Activated CD4-positive, CD25-positive, alpha-beta regulatory T cell treated with anti-CD3 and anti-CD28 coated beads, Interleukin-2, amount 50 U/mL, for 24 hours (primary cell): ENCODE data around the gene GRM8.
A peak's percentile ranks its signal among the peaks of the same experiment; 100 is the strongest.

Experiments used
- ATAC-seq, 2 donors: fragments of 150-1000 bp; cut with Tn5 transposase; one replicate each; pipeline ENCODE4 v1.10.0; 2021; ENCODE audit warnings: mild to moderate bottlenecking in 1 of 2, moderate library complexity in 1 of 2

Gene GRM8

DNA sequence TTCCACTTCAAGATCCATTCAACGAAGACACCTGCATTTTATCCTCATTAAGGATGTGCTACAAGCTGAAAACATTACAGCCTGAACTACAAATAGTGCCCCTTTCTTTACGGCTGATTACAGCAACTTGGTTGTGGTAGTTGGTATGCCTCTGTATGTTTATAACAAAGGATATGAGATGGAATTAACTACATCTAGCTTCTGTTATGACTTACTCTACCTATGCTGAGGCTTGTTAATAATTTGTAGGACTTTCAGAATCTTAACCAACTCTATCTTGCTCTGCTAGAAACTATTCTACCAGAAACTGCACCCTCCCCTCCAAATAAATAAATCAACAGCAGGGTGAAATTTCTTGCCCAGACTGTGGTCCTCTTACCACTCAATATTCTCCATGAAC lies 448.1 kb downstream of the GRM8 start:
- ATAC-seq, result no peak

DNA sequence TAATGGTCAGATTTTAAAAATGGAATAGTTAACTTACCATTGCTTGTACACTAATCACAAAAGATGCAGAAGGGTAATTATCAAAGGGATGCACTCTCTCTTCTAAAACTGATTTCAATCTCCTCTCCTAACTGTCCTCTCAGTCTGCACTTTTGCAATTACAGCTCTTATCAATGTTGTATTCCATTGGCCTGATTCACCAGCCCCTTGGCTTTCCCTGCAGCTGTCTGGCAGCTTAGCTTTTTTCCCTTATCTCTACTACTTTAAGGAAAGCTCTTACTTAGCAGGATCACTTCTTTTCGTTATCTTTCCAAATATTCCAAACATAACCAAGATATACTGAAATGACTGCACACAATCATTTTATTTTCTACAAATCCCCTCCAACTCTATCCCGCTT lies 448.8 kb downstream of the GRM8 start:
- ATAC-seq, result no peak

DNA sequence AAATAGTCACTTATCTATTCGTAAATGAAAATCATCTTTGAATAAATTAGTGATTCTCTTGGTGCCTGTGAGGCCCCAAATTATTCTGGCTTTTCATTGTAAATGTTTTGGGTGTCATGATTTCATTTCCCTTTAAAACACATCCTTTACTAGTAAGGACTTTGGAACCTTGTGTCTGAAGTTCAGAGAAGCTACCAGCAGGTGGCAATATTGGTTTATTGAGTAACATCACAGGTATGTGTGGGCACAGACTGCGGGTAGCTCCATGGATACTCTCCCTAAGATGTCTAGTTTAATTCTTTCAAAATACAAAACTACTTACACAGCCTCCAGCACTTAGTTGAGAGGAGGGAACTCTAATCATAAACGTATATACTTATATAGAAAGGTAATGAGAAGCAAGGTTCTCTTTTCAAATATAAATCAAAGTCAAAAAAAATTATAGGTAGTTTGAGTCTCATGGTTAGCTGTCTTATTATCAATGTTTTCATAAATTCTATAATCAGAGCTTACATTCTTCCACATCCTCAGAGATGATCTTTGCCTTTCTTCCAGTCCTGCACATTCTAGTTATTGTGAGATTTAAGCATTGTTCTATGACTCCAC lies 449.6 kb downstream of the GRM8 start:
- no peak for ATAC-seq

DNA sequence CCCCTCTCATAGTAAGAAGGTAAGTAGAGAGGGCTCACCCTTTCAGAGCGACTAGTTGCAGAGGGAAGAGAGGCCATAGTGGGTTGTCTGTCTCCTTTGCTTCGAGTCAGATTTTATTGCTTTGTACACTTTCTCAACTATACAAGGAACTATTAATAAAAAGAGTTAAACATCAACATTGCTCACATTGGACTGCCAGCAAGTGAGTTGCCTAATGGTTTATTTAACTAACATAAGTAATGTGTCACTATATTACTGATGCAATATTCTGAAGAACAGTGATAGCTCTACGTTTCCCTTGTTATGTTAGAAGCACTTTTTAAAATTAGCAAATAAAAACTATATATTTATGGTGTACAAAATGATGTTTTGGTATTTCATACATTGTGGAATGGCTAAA lies 451.0 kb downstream of the GRM8 start:
- ATAC-seq, result no peak

DNA sequence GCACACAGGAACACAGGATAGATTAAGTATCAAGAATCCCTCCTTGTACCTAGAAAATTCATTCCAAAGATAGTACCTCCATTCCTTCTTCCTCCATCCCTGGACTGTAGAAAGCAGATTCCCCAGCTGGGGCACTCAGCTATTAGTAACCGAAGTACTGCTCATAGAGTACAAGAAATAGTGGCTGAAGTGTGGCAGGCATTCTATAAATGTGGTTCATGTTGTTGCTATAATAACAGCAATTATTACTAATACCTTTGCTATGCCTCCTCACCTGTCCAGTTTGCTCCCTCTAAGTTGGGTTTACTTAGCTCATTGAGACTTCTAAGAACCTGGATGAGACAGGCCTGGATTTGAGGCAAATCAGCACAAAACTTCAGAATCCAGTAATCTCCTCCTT lies 453.2 kb downstream of the GRM8 start:
- no peak for ATAC-seq

DNA sequence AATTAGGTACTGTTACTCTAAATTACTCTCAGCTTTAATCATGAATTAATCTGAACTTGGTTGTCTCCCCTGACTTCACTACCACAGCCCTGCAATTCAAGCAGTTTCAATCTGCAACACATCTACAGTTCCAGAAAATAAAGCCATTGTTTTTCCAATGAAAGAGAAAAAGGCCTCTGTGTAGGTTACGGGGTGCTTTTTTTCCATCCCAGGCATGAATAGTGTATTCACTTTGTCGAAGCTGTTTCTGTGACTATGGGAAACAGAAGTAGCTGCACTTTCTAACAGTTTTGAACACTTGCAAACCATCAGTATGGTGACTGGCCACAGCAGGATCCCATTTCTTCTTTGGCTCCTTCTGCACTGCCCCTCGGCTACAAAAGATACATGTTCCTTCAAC lies 460.2 kb downstream of the GRM8 start:
- no peak for ATAC-seq

DNA sequence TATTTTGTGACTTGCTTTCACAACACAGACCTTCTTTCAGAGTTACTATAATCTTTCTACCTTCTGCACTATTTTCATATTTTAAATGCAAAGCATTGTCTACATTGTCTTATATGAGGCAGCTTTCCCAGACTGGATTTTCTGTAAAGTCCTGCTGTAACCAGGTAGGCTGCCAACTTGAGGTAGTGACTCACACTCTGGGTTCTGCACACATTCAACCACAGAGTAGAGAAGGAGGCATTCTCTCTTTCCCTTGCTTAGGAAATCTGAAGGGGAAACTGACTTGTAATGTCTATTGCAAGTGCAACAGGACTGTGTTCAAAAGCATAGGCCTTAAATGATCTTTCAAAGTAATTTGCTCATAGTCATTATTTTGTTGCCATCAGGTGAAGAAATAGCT lies 461.4 kb downstream of the GRM8 start:
- ATAC-seq, result no peak

DNA sequence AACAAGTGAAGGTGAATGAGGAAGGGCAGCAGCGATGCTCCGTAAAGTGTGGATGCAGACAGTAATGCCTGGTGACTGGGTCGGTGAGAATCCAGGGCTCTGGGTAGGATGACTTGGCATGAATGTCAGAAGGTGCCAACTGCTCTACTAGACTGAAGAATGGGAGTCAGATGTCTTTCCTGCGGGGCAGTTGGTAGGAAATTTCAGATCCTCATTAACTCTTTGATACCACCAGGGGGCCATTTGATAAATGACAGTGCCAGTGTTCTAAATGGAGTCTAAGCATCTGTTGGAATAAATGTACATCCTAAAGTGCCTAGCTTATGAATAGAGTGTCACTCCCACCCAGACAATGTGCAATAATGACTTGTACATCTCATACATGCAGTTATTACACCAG lies 462.0 kb downstream of the GRM8 start:
- no peak for ATAC-seq

DNA sequence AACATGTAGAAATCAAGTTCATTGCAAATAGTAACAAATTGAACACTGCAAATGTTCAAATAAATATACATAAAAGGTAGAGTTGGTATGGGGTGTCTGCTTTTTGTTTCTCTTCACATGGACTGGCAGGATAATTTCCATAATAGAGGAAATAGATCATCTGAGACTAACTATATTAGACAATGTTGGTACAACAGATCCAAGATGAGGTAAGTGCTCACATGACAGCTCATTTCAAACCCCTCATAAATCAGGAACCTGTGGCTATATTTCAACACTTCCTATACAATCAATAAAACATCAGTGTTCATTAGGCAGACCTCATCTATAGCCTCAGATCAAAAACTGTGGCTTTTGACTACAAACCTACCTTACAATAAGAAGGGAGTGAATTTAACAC lies 469.1 kb downstream of the GRM8 start:
- ATAC-seq, result no peak

DNA sequence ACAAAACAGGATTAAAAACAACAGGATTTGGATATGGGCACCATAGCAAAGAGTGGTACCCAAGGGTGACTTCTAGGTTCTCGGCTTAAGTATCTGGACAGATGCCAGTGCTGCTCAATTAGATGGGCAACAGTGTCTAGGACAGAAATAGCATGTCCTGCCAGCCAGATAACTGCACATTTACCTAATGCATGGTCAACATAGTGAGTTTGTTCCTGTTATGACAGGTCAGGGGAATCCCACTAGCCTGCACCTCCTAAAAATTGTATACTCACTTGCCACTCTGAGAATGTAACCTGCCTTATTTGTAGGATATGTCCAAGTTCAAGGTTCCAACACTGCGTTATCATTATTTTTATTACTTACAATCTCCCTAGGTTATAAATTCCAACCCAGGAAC lies 471.7 kb downstream of the GRM8 start:
- no peak for ATAC-seq

DNA sequence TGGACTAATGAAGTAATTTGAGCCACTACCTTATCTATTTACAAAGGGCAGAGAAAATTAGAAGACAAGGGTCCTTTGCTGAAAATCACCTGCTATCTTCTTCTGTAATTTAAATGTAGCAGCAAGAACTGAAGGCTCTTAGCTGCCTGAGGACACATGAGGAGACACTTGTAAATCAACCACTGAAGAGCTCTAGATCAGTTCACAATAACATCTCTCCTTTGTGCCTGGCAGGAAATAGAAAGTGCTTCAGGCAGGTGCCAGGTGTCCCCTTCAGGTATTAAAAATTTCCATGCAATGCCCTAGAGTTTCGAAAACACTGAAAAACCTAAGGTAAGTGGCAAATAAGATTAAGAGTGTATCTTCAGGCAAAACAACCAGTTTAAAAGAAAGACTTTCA lies 474.6 kb downstream of the GRM8 start:
- ATAC-seq, result no peak

DNA sequence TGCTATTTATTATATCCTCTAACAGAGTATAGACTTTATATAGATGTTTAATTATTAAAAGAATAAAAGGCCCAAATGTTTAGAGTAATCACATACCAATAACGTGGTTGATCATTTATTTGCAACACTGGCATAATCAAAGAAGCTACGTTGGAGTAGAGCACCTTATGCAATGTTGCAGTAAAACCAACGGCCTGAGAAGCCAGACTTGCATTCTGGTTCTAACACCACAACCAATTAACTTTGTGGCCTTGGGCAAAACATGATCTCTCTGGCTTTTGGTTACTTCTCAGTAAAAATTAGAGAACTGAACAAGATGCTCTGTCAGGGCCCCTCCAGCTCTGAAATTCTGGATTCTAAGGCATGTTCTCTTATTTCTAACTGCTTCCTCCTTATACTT lies 476.2 kb downstream of the GRM8 start:
- ATAC-seq, result no peak

DNA sequence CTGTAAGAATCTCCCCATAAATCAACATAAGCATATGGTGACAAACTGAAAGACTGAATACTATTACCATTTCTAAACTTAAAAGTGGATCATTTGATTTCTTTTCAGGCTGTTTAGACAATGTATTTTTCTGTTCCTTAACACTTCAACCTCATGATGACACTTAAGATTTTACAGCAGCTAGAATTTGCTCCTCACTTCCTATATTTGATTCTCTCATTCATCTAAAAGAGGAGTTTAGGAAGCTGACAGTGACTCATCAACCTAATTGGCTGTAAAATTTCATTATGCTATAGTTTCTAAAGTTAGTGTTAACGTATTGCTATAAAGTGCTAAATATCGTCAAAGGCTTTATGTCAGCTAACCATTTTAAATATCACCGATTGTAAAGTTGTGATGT lies 478.7 kb downstream of the GRM8 start:
- no peak for ATAC-seq

DNA sequence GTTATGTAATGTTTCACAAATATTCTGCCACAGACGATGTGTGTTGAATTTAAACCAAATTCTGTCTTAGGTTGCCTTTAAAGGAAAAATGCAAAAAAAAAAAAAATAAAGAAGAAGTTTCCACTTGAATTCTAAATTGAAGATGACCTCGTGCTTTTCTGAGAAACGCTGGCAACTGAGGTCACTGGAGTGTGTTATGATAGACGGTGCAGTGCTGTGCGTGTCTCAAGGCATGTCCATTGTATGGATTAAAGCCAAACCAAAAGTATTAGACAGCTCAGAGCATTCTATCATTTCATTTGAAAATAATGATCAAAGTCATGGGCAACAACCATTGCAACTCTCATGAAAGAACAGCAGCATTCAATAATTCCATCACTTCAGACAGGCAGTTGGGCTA lies 483.9 kb downstream of the GRM8 start:
- ATAC-seq, result no peak

DNA sequence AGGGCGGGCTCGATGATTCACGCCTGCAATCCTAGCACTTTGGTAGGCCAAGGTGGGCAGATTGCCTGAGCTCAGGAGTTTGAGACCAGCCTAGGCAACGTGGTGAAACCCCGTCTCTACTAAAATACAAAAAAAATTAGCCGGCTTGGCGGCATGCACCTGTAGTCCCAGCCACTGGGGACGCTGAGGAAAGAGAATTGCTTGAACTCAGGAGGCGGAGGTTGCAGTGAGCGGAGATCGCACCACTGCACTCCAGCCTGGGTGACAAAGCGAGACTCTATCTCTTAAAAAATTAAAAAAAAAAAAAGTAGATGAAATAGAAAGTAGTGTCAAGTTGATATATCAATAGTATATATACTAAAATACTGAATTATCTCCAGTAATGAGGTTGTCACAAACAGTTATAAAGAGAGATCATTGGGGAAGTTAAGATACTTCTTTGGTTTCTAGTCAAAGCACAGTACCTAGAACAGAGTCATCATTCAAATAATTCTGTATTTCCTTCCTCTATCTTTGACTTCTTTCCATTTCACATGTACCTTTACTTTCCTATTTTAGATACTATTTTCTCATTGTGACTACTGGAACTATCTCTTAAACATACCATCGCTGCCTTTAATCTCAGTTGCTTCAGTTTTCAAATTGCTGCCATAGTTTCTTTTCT lies 491.7 kb downstream of the GRM8 start:
- ATAC-seq, result no peak

DNA sequence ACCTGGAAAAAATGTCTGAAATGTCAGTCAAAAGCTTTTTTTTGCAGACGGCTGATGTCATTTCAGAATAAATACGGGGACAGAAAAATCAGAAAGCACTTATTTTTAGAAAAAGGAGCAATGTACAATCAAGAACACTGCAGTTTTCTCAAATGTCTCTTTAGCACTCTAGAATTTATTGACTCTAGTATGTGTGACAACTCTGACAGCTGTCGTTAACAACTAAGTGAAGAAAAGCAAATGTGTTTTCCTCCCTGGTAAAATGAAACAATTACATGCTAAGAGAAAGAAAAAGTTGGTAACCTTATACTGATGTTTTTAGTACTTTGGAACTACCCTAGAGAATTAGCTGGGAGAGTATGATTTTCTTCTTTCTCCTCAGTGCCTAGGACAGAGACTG lies 497.4 kb downstream of the GRM8 start:
- no peak for ATAC-seq

DNA sequence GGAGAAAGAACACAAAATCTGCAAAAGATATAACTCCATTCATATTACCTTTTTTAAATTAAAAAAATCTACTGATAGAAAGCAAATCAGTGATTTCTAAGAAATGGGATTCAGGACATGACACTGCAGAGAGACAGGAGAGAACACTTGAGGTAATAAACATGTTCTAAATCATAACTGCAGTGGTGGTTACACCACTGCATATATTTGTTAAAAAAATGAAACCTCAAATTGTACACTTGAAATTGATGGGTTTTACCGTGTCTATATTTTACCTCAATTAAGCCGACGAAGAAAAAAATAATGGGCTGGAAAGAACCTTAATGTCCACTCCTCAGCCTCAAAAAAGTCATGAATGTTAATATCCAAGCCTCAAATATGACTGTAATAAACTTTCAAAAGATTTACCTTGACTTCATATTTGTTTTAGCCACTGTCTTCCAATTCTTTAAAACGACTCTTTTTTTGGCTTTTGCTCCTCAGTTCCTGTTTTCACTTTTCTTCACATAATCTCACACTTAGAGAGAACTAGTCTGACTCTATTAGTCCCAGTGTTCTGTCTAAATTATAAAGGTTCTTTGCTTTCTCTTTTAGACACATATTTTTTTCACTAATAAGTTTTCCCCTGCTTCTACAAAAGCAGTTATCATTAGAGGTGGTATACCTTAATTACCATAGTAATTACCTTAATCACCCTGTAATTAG lies 502.4 kb downstream of the GRM8 start:
- ATAC-seq, result no peak

DNA sequence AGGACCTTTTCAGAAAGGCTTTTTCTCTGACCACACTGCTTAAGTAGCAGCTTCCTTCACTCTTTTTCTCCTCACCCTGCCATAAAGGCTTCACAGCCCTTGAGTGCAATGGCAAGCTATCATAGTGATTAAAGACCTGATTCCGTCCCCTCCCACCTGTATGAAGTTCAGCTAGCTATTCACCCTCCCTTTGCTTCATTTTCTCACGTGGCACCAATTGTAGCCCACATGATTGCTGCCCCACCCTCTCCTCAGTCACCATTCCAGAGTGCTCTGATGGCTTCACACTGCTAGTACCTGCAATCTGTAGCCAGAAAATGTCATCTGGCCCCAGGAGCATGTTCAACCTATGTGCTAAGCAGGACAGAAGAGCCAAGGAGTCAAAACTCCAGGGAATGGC lies 523.8 kb downstream of the GRM8 start:
- no peak for ATAC-seq

DNA sequence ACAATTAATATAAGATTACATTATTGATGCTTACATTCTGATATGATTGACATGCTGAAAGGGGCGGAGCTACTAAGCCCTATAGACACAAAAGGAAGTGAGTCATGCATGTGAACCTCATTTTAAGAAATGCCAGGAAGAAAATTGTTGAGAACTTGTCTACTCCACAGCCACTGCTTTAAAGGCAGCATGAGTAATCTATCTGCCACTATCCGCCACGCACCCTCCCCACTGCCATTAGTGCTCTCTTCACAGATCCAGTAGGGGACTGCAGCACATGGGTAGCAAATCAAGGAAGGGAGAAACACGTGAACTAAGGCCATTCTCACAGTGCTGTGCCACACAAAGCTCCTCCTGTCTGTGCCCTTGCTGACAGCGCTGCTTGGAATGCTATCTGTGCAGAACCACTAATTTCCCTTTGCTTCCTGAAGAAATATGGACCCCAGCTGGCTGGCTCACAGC lies 524.8 kb downstream of the GRM8 start:
- ATAC-seq, result peak; percentile 78 to 81

DNA sequence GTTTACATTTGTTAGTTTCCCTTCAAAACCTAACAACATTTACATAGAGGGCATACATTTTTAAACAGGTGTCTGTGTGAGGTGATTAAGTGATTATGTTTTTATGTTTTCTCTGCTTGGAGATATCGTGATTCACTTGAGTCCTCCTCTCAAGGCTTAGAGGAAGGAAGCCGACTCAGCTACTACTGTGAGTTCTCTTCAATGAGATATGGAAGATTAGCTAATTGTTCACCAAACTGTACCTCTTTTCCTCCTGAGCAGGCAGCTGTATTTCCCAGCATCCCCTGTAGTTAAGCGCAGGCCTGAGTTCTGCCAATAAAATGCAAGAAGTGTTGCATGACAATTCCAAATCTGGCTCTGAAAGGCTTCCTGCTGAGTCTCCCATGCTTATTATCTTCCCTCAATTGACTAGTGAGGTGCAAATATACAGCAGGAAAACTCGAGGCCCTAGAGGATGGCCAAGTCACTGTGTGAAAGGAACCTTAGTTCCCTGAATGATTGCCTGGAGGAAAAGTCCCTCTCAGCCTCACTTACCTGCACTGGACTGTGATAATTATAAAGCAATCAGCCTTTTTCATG lies 528.7 kb downstream of the GRM8 start:
- no peak for ATAC-seq

DNA sequence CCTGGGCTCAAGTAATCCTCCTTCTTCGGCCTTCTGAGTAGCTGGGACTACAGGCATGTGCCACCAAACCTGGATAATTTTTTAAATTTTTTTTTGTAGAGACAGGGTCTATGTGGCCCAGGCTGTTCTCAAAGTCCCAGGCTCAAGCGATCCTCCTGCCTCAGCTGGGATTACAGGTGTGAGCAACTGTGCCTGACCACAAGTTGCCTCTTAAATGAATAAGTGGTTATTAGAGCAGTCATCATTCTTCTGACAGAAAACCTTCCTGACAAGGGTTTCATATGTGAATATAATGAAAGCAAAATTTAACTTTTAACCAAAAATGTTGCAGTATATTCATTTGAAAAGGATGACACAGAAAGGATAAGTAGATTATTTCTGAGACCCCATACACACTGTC lies 532.5 kb downstream of the GRM8 start:
- no peak for ATAC-seq

DNA sequence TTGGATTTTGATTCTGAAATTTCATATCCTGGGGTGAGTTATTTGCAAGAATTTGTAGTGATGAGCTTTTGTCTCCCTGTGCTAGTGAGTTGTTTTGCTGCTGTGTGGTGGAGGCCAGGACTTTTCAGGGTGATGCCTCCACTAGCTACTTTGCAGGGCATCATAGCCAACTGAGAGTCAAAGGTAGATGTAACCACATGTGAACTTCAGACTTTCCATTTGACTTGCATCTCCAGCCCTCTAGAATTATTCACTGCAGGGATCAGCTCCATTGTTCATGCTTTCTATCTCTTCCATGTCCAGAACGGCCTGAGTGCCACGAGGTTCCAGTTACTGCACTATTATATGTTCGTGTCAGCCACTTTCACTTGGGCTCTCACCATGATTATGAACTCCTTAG lies 534.3 kb downstream of the GRM8 start:
- no peak for ATAC-seq

DNA sequence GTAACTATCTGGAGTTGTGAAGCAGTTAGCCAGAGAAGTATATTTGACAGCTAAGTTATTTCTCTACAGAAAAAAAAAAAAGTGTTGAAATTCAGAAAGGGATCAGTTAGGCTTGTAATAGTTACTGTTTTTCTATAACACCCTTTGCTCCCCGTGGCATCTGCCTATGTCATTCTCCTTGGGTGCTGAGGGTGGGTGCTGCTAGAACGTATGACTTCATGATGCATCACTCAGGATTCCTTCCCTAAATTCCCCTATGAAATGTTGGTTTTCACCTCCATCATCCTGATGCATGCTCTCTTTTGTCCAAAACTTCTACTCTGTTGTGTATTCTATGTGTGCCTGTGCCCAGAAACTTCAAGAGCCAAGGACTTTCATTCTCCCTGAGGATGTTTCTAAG lies 536.4 kb downstream of the GRM8 start:
- no peak for ATAC-seq

DNA sequence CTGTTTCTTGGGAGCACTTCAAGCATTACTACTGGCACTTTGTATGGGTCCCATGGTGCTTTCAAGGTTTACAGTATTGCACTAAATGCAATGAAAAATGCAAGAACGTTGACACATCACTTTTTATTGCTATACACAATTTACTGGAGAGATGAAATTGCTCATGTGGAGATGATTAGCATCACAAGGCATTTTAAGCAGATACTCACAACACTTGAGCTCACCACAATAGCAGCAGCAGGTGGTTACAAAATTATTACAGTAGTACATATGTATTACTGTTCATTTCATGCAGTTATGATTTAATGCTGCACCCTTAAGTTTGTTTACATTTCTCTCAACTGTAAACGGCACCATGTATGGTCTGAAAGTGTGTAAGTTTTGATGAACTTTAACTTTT lies 537.7 kb downstream of the GRM8 start:
- ATAC-seq, result no peak
